Neuronal stem cell (in vitro differentiated cells): Measurements from ENCODE around the gene RPS6KC1.
"Not testable (repeated sequence)": the region's sequence is repeated elsewhere in the genome, so short reads cannot be mapped to it uniquely, and the experiment has no call there.

ENCODE experiments used
- DNase-seq: peaks from one replicate; pipeline ENCODE4 v3.0.0-alpha.2; 2013; ENCODE audit warnings: low spot score
- H2AFZ ChIP-seq: one replicate; pipeline ENCODE4 v1.6.1; 2013; ENCODE audit warnings: mild to moderate bottlenecking, low read length, inconsistent platforms
- H2AK5ac ChIP-seq: 2 replicates; pipeline ENCODE4 v1.6.1; 2013; ENCODE audit warnings: low read depth, mild to moderate bottlenecking, inconsistent platforms, low read length, moderate library complexity, mixed read lengths
- H2BK120ac ChIP-seq: 2 replicates; pipeline ENCODE4 v1.6.1; 2013; ENCODE audit warnings: low read depth, mild to moderate bottlenecking, inconsistent platforms, low read length, moderate library complexity, mixed read lengths
- H2BK12ac ChIP-seq: one replicate; pipeline ENCODE4 v1.6.1; 2013; ENCODE audit warnings: low read length, inconsistent platforms
- H2BK15ac ChIP-seq: 2 replicates; pipeline ENCODE4 v1.6.1; 2013; ENCODE audit warnings: mild to moderate bottlenecking, low read length, inconsistent platforms, mixed read lengths
- H2BK5ac ChIP-seq: one replicate; pipeline ENCODE4 v1.6.1; 2013; ENCODE audit warnings: inconsistent platforms, mild to moderate bottlenecking, low read length, moderate library complexity
- H3K14ac ChIP-seq: one replicate; pipeline ENCODE4 v1.6.1; 2013; ENCODE audit warnings: low read length, inconsistent platforms
- H3K18ac ChIP-seq: 2 replicates; pipeline ENCODE4 v1.6.1; 2013; ENCODE audit warnings: low read length, inconsistent platforms
- H3K23ac ChIP-seq: 2 replicates; pipeline ENCODE4 v1.6.1; 2013; ENCODE audit warnings: low read depth, mild to moderate bottlenecking, mixed read lengths, low read length, inconsistent platforms; ENCODE audit not compliant: poor library complexity
- H3K27ac ChIP-seq: replicated peaks from 3 replicates; pipeline ENCODE4 v1.5.1; 2013; ENCODE audit warnings: low read length, inconsistent platforms
- H3K27me3 ChIP-seq, 3 experiments: 2 replicates each; pipeline ENCODE4 v1.6.1; 2013; ENCODE audit warnings: low read length in 3 of 3, mild to moderate bottlenecking in 2 of 3, inconsistent platforms in 1 of 3, low read depth in 1 of 3, mixed read lengths in 1 of 3, moderate library complexity in 1 of 3; ENCODE audit not compliant: control insufficient read depth in 3 of 3, insufficient read depth in 3 of 3
- H3K36me3 ChIP-seq, 2 donors: replicated peaks in 1 of 2; 2 replicates each; pipeline ENCODE4 v1.6.1; 2013; ENCODE audit warnings: low read length in 2 of 2; ENCODE audit not compliant: control insufficient read depth in 2 of 2, insufficient read depth in 2 of 2
- H3K4ac ChIP-seq: 2 replicates; pipeline ENCODE4 v1.6.1; 2013; ENCODE audit warnings: inconsistent platforms, mild to moderate bottlenecking, low read length, moderate library complexity
- H3K4me1 ChIP-seq, 2 donors: 1 replicate in 1 of 2; 2 replicates in 1 of 2; pipeline ENCODE4 v1.6.1; 2013; ENCODE audit warnings: low read length in 2 of 2, low read depth in 1 of 2; ENCODE audit not compliant: control insufficient read depth in 2 of 2, insufficient read depth in 1 of 2
- H3K4me2 ChIP-seq: one replicate; pipeline ENCODE4 v1.6.1; 2013; ENCODE audit warnings: mild to moderate bottlenecking, low read length, inconsistent platforms; ENCODE audit not compliant: insufficient read depth, poor library complexity, severe bottlenecking
- H3K4me3 ChIP-seq, 2 donors: 2 replicates each; pipeline ENCODE4 v1.5.1; 2013; ENCODE audit warnings: low read length in 2 of 2, mild to moderate bottlenecking in 2 of 2, inconsistent platforms in 1 of 2, moderate library complexity in 1 of 2
- H3K79me1 ChIP-seq: one replicate; pipeline ENCODE4 v1.6.1; 2013; ENCODE audit warnings: low read depth, mild to moderate bottlenecking, inconsistent platforms, low read length, moderate library complexity
- H3K9ac ChIP-seq: one replicate; pipeline ENCODE4 v1.6.1; 2013; ENCODE audit warnings: mild to moderate bottlenecking, low read depth, low read length, inconsistent platforms; ENCODE audit not compliant: poor library complexity
- H3K9me3 ChIP-seq, 2 donors: replicated peaks in 1 of 2; 2 replicates each; pipeline versions ENCODE3 to v1.6.1; 2013; ENCODE audit warnings: low read length in 2 of 2, mild to moderate bottlenecking in 2 of 2, inconsistent platforms in 1 of 2, low read depth in 1 of 2, mixed read lengths in 1 of 2, moderate library complexity in 1 of 2; ENCODE audit not compliant: control insufficient read depth in 2 of 2, insufficient read depth in 1 of 2
- H4K8ac ChIP-seq: one replicate; pipeline ENCODE4 v1.6.1; 2013; ENCODE audit warnings: low read depth, mild to moderate bottlenecking, inconsistent platforms, low read length, moderate library complexity
- H4K91ac ChIP-seq: one replicate; pipeline ENCODE4 v1.6.1; 2013; ENCODE audit warnings: low read length, low read depth, mild to moderate bottlenecking, inconsistent platforms; ENCODE audit not compliant: poor library complexity
- WGBS, 2 donors: extraction: QIAGEN DNeasy Blood & Tissue Kit; methylation state at CpG; one replicate each; pipeline ENCODE4 v1.1.7; 2013; ENCODE audit warnings: missing lambda C conversion rate in 2 of 2, mixed read lengths in 1 of 2; ENCODE audit not compliant: insufficient read length in 2 of 2, insufficient replicate concordance in 1 of 2; ENCODE audit errors: extremely low coverage in 2 of 2; 5-methylcytosine and 5-hydroxymethylcytosine counted together

The RPS6KC1 gene

DNA sequence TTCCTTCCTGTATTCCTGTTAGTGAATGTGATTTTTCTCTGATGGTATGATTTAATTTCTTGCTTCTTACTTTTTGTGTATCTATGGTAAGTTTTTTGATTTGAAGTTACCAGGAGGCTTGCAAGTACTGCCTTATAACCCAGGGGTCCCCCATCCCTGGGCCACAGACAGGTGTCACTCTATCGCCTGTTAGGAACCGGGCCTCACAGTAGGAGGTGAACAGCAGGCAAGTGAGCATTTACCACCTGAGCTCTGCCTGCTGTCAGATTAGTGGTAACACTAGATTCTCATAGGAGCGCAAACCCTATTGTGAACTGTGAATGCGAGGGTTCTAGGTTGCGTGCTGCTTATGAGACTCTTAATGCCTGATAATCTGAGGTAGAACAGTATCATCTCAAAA, 143.3 kb downstream of the RPS6KC1 start:
- no peak overlapping the region for H3K4me3 ChIP-seq
- no peak overlapping the region for H3K23ac ChIP-seq
- H3K9me3 ChIP-seq, result peaks cover 0 to 17% of the 10 kb centered on the region in 2 donors
- H3K27me3 ChIP-seq, result no peaks in the 10 kb centered on the region
- no peak overlapping the region for H3K14ac ChIP-seq
- H3K36me3 ChIP-seq, result peaks cover 0 to 6% of the 10 kb centered on the region in 2 donors
- H2BK15ac ChIP-seq, result no peak overlapping the region
- H3K4ac ChIP-seq, result no peak overlapping the region
- no peak overlapping the region for H2BK120ac ChIP-seq
- H2AK5ac ChIP-seq, result no peak overlapping the region
- WGBS, 2 donors, result no CpG with 5 or more reads among the region's 5 CpGs
- H3K18ac ChIP-seq, result no peak overlapping the region
- no peak overlapping the region for H4K91ac ChIP-seq
- no peak overlapping the region for H2AFZ ChIP-seq
- H3K4me1 ChIP-seq, result no peaks in the 10 kb centered on the region
- no peak overlapping the region for H4K8ac ChIP-seq
- no peak for DNase-seq
- no peak overlapping the region for H3K4me2 ChIP-seq
- H2BK12ac ChIP-seq, result no peak overlapping the region
- no peak overlapping the region for H3K9ac ChIP-seq
- H2BK5ac ChIP-seq, result no peak overlapping the region
- no peak overlapping the region for H3K27ac ChIP-seq
- no peaks in the 10 kb centered on the region for H3K79me1 ChIP-seq

DNA sequence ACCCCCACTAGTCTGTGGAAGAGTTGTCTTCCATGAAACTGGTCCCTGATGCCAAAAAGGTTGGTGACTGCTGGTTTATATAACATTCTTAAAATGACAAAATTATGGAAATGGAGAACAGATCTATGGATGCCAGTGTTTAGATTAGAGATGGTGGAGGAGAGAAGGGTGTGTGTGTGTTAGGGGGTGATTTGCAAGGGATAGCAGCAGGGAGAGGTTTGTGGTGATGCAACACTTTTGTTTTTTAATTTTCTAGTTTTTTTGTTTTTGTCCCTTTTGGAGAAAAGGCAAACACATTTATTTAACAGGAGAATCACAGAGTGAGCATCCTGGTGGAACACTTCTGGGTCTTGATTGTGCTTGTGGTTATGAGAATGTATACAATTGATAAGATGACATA, 143.8 kb downstream of the RPS6KC1 start:
- Histone ChIP-seq H2BK15ac (no peak overlapping the region), H4K91ac (no peak overlapping the region), H2BK120ac (no peak overlapping the region), H2AK5ac (no peak overlapping the region), H3K27me3 (no peaks in the 10 kb centered on the region), H4K8ac (no peak overlapping the region), H3K4ac (no peak overlapping the region), H3K9ac (no peak overlapping the region), H3K4me1 (no peaks in the 10 kb centered on the region), H2AFZ (no peak overlapping the region), H3K14ac (no peak overlapping the region), H3K18ac (no peak overlapping the region), H3K4me3 (no peak overlapping the region), H3K27ac (no peak overlapping the region), H3K4me2 (no peak overlapping the region), H3K36me3 (peaks cover 0 to 6% of the 10 kb centered on the region in 2 donors), H3K9me3 (peaks cover 0 to 17% of the 10 kb centered on the region in 2 donors), H2BK5ac (no peak overlapping the region), H3K79me1 (no peaks in the 10 kb centered on the region), H3K23ac (no peak overlapping the region), H2BK12ac (no peak overlapping the region)
- DNase-seq, result no peak

DNA sequence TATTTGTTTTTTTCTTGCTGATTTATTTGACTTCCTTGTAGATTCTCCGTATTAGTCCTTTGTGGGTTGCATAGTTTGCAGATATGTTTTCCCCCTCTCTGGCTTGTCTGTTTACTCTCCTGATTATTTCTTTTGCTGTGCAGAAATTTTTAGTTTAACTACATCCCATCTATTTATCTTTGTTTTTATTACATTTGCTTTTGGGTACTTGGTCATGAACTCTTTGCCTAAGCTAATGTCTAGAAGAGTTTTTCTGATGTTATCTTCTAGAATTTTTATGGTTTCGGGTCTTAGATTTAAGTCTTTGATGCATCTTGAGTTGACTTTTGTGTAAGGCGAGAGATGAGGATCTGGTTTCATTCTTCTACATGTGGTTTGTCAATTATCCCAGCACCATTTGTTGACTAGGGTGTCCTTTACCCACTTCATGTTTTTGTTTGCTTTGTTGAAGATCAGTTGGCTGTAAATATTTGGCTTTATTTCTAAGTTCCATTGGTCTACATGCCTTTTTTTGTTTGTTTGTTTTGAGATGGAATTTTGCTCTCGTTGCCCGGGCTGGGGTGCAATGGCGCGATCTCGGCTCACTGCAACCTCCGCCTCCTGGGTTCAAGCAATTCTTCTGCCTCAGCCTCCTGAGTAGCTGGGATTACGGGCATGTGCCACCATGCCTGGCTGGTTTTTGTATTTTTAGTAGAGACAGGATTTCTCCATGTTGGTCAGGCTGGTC, 145.4 kb downstream of the RPS6KC1 start:
- not testable (repeated sequence) for H3K4me3 ChIP-seq, H3K4me2 ChIP-seq, H3K9ac ChIP-seq, H2BK12ac ChIP-seq, H3K27me3 ChIP-seq, H2AFZ ChIP-seq, H4K8ac ChIP-seq, H3K18ac ChIP-seq, H3K14ac ChIP-seq, H2AK5ac ChIP-seq, H2BK120ac ChIP-seq, H3K4me1 ChIP-seq, H3K79me1 ChIP-seq, H3K27ac ChIP-seq, H3K23ac ChIP-seq, H4K91ac ChIP-seq, H3K36me3 ChIP-seq, H2BK5ac ChIP-seq, H2BK15ac ChIP-seq, H3K4ac ChIP-seq, DNase-seq
- WGBS, 2 donors, result no CpG with 5 or more reads among the region's 10 CpGs
- peaks cover 0 to 12% of the 10 kb centered on the region in 2 donors for H3K9me3 ChIP-seq

DNA sequence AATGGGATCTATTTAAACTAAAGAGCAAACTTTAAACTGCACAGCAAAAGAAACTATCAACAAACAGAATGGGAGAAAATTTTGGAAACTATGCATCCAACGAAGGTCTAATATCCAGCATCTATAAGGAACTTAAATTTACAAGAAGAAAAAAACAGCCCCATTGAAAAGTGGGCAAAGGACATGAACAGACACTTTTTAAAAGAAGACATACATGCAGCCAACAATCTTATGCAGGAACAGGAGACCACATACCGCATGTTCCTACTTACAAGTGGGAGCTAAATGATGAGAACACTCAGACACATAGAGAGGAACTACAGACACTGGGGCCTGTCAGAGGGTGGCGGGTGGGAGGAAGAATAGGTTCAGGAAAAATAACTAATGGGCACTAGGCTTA, 149.6 kb downstream of the RPS6KC1 start:
- Histone ChIP-seq H3K4me1 (no peaks in the 10 kb centered on the region), H3K79me1 (no peaks in the 10 kb centered on the region), H3K4ac (no peak overlapping the region), H2AFZ (no peak overlapping the region), H3K36me3 (peaks cover 0 to 14% of the 10 kb centered on the region in 2 donors), H2BK5ac (no peak overlapping the region), H3K4me3 (no peak overlapping the region), H4K8ac (no peak overlapping the region), H2BK120ac (no peak overlapping the region), H3K9me3 (peaks cover 0 to 12% of the 10 kb centered on the region in 2 donors), H3K4me2 (no peak overlapping the region), H2BK15ac (no peak overlapping the region), H3K23ac (no peak overlapping the region), H3K18ac (no peak overlapping the region), H2AK5ac (no peak overlapping the region), H3K14ac (no peak overlapping the region), H3K27ac (no peak overlapping the region), H3K27me3 (no peaks in the 10 kb centered on the region), H3K9ac (no peak overlapping the region), H4K91ac (no peak overlapping the region), H2BK12ac (no peak overlapping the region)
- DNase-seq, result no peak
- no CpG with 5 or more reads among the region's 3 CpGs for whole genome bisulfite sequencing, 2 donors
